Inflammatory macrophage treated with lipopolysaccharide for 4 hours (primary cell): Measurements from ENCODE around the gene POLR2L.

Source experiments
- DNase-seq: peaks from one replicate; pipeline ENCODE4 v3.0.0-alpha.2; 2020

The POLR2L gene

DNA sequence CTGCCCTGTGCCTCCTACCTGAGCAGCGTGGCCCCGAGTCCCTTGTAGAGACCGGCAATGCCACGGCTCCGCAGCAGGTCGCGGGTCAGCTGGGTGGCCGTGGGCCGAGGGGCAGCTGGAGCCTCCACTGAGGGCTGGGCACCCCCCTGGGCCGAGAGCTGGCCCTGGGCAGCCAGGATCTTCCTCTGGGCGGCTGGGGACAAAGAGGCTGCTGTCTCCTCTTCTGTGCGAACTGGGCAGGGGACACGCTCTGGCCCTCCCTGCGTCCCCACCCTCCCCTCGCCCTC, 49.9 kb downstream of the POLR2L start:
- DNase-seq: no peak

DNA sequence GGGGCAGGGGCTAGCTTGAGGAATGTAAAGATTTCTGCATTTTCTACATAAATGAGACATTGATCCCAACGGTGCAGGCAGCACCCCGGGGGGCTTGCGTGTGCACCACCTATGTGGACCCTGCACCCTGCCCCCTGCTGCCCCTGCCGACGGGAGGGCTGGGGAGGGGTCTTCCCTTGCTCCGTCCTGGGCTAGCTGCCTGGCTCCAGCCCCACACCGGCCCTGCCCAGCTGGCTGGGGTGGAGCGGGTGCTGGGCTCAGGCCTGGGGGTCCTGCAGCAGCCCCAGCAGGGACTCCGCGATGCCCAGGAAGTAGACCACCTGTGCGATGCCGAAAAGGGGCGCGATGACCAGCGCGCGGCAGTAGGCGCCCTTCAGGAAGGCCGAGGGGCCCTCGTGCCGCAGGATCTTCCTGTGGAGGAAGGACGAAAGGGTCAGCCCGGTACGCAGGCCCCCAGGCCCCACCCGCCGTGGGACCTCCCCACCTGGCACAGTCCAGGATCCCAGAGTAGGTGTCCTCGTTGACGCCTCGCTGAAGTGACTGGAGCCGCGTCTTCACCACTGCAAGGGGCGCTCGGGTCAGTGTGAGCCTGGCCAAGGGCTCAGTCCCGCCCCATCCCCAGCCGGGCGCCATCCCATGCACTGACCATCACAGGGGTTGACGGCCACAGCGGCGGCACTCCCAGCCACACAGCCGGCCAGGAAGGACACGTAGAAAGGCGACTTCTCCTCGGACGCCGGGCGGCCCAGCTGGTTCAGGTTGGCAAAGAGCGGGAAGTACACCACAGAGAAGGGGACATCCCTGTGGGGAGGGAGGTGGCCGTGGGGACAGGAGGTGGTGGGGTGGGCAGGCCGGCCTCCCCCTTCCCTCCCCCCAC, 50.4 kb downstream of the POLR2L start:
- DNase-seq: no peak

DNA sequence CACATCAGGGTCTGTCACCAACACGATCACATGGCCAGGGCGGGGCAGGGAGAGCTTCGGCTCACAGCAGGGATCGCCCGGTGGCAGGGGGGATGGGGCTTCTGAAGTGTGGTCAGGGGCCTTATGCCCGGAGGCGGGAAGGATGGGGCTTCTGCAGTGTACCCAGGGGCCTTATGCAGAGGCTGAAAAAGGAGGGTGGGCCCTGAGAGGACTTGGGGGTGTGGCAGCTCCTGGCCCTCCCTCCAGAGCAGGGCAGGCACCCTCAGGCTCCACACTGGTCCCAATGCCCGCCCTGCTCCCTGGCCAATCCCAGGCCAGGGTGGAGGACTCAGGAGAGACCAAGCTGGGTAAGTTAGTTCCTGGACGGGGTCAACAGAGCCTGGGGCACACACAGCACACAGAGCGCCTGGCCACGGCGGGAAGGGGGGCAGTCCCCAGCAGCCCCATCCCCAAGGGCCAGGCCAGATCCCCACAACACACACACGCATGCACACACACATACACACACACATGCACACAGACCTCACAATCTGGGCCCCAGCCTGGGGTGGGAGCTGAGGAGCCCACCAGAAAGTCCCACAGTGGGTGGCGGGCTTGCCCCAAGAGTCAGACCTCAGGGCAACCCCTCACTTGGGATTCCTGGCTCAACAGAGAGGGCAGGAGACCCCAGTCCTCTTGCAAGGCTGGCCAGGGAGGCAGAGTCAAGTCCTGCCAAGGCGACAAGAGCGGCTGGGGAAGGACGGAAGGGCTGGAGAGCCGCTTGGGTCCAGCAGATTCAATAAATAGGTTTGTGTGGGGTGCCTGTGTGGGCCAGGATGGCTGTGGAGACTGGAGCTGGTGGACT, 51.4 kb downstream of the POLR2L start:
- DNase-seq: no peak

DNA sequence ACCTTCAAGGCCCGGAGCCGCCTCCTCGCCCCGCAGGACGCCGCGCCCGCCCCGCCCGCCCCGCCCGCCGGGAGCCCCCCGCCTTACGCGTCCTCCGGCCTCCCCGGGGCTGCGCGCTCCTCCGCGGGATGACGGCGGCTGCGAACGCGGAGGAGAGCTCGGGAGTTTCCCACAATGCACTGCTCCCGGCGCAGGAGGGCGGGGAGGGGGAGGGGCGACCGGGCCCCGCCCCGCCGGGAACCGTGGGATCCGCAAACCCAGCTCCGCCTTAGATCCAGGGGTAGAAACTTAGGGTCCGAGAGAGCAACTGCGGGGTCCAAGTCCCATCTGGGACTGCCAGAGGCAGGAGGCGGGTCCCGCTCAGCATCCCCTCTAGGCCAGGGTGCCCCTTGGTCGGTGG, 52.4 kb downstream of the POLR2L start, which contains the start of gene CEND1:
TSS of gene CEND1 (minus strand) at position 148 of the 400 bp plus-strand sequence. CDS start 1,514 bp downstream, outside the sequence.
- peak; percentile 14 for DNase-seq
